Endodermal cell (in vitro differentiated cells): ENCODE data around the gene COQ5. TPM values are rescaled to one million over a fixed set of nuclear protein-coding genes. Genes with fewer than 3 reads are reported as not detected.
A peak's percentile ranks its signal among the peaks of the same experiment; 100 is the strongest.

Experiments used
- DNase-seq: peaks from one replicate; pipeline ENCODE4 v3.0.0-alpha.2; 2017
- H3K27ac ChIP-seq: 2 replicates; pipeline ENCODE4 v1.5.1; 2013; ENCODE audit warnings: mild to moderate bottlenecking, low read depth, low read length, moderate library complexity
- H3K27me3 ChIP-seq: 2 replicates; pipeline ENCODE4 v1.6.1; 2013; ENCODE audit warnings: mild to moderate bottlenecking, low read length, moderate library complexity; ENCODE audit not compliant: insufficient read depth, control insufficient read depth, poor library complexity, severe bottlenecking
- H3K36me3 ChIP-seq: 2 replicates; pipeline ENCODE4 v1.7.0; 2013; ENCODE audit warnings: mild to moderate bottlenecking, low read length, moderate library complexity; ENCODE audit not compliant: control insufficient read depth, insufficient read depth
- H3K4me1 ChIP-seq: one replicate; pipeline ENCODE4 v1.7.0; 2013; ENCODE audit warnings: low read length; ENCODE audit not compliant: control insufficient read depth, insufficient read depth
- H3K4me3 ChIP-seq: 2 replicates; pipeline ENCODE4 v1.5.1; 2013; ENCODE audit warnings: mild to moderate bottlenecking, low read length, moderate library complexity
- H3K9ac ChIP-seq: 2 replicates; pipeline ENCODE4 v1.6.1; 2013; ENCODE audit warnings: mild to moderate bottlenecking, low read length, moderate library complexity; ENCODE audit not compliant: poor library complexity, severe bottlenecking; ENCODE audit errors: extremely low read depth
- H3K9me3 ChIP-seq: 2 replicates; pipeline ENCODE4 v1.6.1; 2013; ENCODE audit warnings: mild to moderate bottlenecking, low read length, moderate library complexity; ENCODE audit not compliant: control insufficient read depth
- H3K27ac Mint-ChIP-seq: 2 replicates; pipeline ENCODE4 v1.8.0; 2020; ENCODE audit warnings: mixed read lengths
- H3K27me3 Mint-ChIP-seq: 2 replicates; pipeline ENCODE4 v1.8.0; 2021; ENCODE audit warnings: mild to moderate bottlenecking, mixed read lengths; ENCODE audit not compliant: insufficient read depth
- H3K36me3 Mint-ChIP-seq: 2 replicates; pipeline ENCODE4 v1.8.0; 2020; ENCODE audit warnings: low read depth, mixed read lengths
- H3K4me1 Mint-ChIP-seq: 2 replicates; pipeline ENCODE4 v1.8.0; 2020; ENCODE audit warnings: mixed read lengths
- H3K4me3 Mint-ChIP-seq: 2 replicates; pipeline ENCODE4 v1.8.0; 2020; ENCODE audit warnings: mild to moderate bottlenecking, moderate library complexity, mixed read lengths
- H3K9me3 Mint-ChIP-seq: 2 replicates; pipeline ENCODE4 v1.8.0; 2020; ENCODE audit warnings: mild to moderate bottlenecking, mixed read lengths
- CTCF ChIP-seq: fragments of 200-600 bp; sonication (generic); conservative IDR thresholded peaks from 2 replicates; pipeline ENCODE4 v1.5.0; 2021; ENCODE audit warnings: antibody characterized with exemption, mild to moderate bottlenecking
- whole genome bisulfite sequencing, 2 experiments: methylation state at CpG; one replicate each; pipeline versions ENCODE4 v1.1.5 to v1.1.7; 2013; ENCODE audit warnings: missing lambda C conversion rate in 2 of 2, mixed read lengths in 1 of 2; ENCODE audit not compliant: insufficient coverage in 1 of 2, insufficient read length in 1 of 2; 5-methylcytosine and 5-hydroxymethylcytosine counted together
- total RNA-seq, 2 donors: library from RNA; stranded (reverse); fragmentation: NEBNext Ultra II Directional in 1 of 2; extraction: Animal tissue kit (Norgen Biotek cat#: 25700) in 1 of 2; gene quantifications; 2 replicates in 1 of 2; 3 replicates in 1 of 2; pipeline ENCODE4 v1.2.1, GENCODE V29; 2021

COQ5 gene
- total RNA-seq, 2 donors from 2014 or later = 35.5 to 55.1 TPM

GRCh38 chr12:120470150-120470784 is 58.7 kb downstream of the COQ5 start:
- WGBS, 2 experiments = 64 to 72% methylated on average over 19 to 26 of the region's 26 CpGs
- peaks cover 19% of the 10 kb centered on the region for H3K36me3 Mint-ChIP-seq
- DNase-seq = no peak
- TF ChIP-seq CTCF = no peak
- Histone ChIP-seq H3K36me3 (peaks cover 24% of the 10 kb centered on the region), H3K27me3 (no peaks in the 10 kb centered on the region), H3K4me1 (peaks cover 3% of the 10 kb centered on the region), H3K27ac (no peak overlapping the region), H3K9ac (peak overlapping the region; percentile 27), H3K9me3 (no peaks in the 10 kb centered on the region), H3K4me3 (peak overlapping the region; percentile 95)
- no peaks in the 10 kb centered on the region for H3K9me3 Mint-ChIP-seq
- peak overlapping the region; percentile 90 for H3K4me3 Mint-ChIP-seq
- H3K27ac Mint-ChIP-seq = peak overlapping the region; percentile 75
- peaks cover 26% of the 10 kb centered on the region for H3K4me1 Mint-ChIP-seq
- H3K27me3 Mint-ChIP-seq = no peaks in the 10 kb centered on the region

DNA sequence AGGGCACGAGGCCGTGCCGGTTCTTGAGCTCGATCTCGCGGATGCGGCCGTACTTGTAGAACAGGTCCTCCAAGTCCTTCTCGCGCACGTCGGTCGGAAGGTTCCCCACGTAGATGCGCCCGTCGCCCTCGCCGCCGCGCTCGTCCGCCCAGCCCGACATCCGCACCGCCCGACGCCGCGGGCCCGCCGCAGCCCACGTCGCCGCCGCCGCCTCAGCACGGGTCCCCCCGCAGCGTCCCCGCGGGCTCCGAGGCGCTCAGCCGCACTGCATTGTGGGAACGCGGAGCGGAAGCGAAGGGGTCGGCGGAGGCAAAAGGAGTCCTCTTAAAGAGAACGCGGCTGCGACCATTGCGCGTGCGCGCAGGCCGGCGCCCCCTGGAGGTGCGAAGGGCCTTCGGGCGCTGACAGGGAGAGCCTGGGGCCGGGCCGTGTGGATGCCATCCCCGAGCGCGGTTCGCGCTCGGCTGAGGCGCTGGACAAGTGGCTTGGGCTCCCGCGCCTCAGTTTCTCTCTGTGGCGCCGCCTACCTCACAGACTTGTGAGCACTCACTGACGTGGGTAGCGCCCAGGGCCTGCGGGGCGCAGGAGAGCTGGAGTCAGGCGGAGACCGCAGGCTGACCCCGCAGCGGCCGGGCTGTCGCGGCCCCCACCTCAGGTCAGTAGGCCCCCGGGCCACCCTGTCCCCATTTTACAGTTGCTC is 59.4 kb downstream of the COQ5 start, which contains the start of gene SRSF9:
TSS of gene SRSF9 (minus strand) at position 299 of the 700 bp plus-strand sequence. CDS start at position 160, 139 bp downstream.
- 0 to 1% methylated on average over 49 to 88 of the region's 88 CpGs for WGBS, 2 experiments
- TF ChIP-seq CTCF = peak; percentile 92
- peak within 1 kb of the TSS; percentile 83 for H3K9ac ChIP-seq
- H3K27ac Mint-ChIP-seq = peak within 1 kb of the TSS; percentile 90
- H3K4me3 Mint-ChIP-seq = peak within 1 kb of the TSS; percentile 90
- H3K27ac ChIP-seq = peak within 1 kb of the TSS; percentile 91
- H3K9me3 ChIP-seq = no peaks in the 10 kb centered on the region
- no peaks in the 10 kb centered on the region for H3K9me3 Mint-ChIP-seq
- H3K27me3 Mint-ChIP-seq = no peaks in the 10 kb centered on the region
- H3K36me3 Mint-ChIP-seq = peaks cover 26% of the 10 kb centered on the region
- H3K36me3 ChIP-seq = peaks cover 31% of the 10 kb centered on the region
- peak; percentile 99 for DNase-seq
- peaks cover 25% of the 10 kb centered on the region for H3K4me1 Mint-ChIP-seq
- peak within 1 kb of the TSS; percentile 95 for H3K4me3 ChIP-seq
- H3K27me3 ChIP-seq = no peaks in the 10 kb centered on the region
- peaks cover 3% of the 10 kb centered on the region for H3K4me1 ChIP-seq

DNA sequence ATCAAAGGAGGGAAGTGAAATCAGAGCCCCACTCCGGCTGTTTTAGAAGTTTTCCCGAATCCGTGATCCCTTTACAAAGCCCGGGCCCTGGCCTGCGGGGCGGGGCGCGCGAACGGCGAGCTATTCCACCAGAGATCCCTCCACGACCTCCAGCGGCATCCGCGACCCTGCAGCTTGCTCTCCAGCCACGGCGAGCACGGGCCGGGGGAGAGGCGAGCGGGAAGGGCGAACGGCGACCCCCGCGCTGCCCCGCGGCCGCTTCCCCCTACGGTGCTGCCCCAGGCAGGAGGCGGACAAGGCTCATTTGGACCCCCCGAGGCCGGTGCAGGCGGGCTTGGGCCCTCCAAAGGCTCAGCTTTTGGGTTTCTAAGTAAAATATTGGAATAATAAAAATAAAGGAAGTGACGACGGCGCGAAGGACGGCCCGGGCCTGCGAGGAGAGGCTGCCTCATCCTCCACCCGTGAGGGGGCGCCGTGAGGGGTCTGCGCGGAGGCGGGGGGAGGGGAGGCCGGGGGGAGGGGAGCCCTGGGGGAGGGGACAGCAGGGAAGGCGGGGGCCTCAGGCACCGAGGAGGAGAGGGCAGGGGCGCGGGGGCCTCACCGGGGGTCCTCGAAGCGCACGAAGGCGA is 60.0 kb downstream of the COQ5 start:
- Mint-ChIP-seq H3K4me1 (peaks cover 21% of the 10 kb centered on the region), H3K36me3 (peaks cover 32% of the 10 kb centered on the region), H3K27ac (peak overlapping the region; percentile 90), H3K4me3 (peak overlapping the region; percentile 90), H3K9me3 (no peaks in the 10 kb centered on the region), H3K27me3 (no peaks in the 10 kb centered on the region)
- Histone ChIP-seq H3K9ac (peak overlapping the region; percentile 83), H3K27ac (peak overlapping the region; percentile 91), H3K4me3 (peak overlapping the region; percentile 95), H3K36me3 (peaks cover 37% of the 10 kb centered on the region), H3K9me3 (no peaks in the 10 kb centered on the region), H3K4me1 (peaks cover 3% of the 10 kb centered on the region), H3K27me3 (no peaks in the 10 kb centered on the region)
- 0 to 1% methylated on average over 23 to 53 of the region's 57 CpGs for WGBS, 2 experiments
- DNase-seq = no peak
- TF ChIP-seq CTCF = no peak
